Activated naive CD8-positive, alpha-beta T cell treated with anti-CD3 and anti-CD28 coated beads, Interleukin-2, amount 10 ng/mL, durations not matched to agents 7 days and 5 days (primary cell): ENCODE measurements around the gene CKM. TPM values are rescaled to one million over a fixed set of nuclear protein-coding genes. Genes with fewer than 3 reads are reported as not detected.
"Not testable (repeated sequence)": the region's sequence is repeated elsewhere in the genome, so short reads cannot be mapped to it uniquely, and the experiment has no call there.

Experiments
- ATAC-seq: fragments of 150-1000 bp; cut with Tn5 transposase; one replicate; pipeline ENCODE4 v1.10.0; 2021; ENCODE audit warnings: low read depth, moderate library complexity
- POLR2A ChIA-PET: fragments of 350-600 bp; sonication (Branson Sonifier 250); formaldehyde crosslinking; loops from one replicate; lab custom pipeline; 2021; ENCODE audit warnings: antibody characterized with exemption; lab: Charles Lee
- DNase-seq: peaks from one replicate; pipeline ENCODE4 v3.0.0; 2021
- H3K27ac Mint-ChIP-seq: one replicate; pipeline ENCODE4 v1.8.0; 2022; ENCODE audit warnings: mild to moderate bottlenecking, mixed read lengths
- H3K27me3 Mint-ChIP-seq: one replicate; pipeline ENCODE4 v1.8.0; 2022; ENCODE audit warnings: mild to moderate bottlenecking, moderate library complexity, mixed read lengths
- H3K36me3 Mint-ChIP-seq: one replicate; pipeline ENCODE4 v1.8.0; 2021; ENCODE audit warnings: mild to moderate bottlenecking, mixed read lengths
- H3K4me1 Mint-ChIP-seq: one replicate; pipeline ENCODE4 v1.8.0; 2021; ENCODE audit warnings: mixed read lengths
- H3K4me3 Mint-ChIP-seq: one replicate; pipeline ENCODE4 v1.8.0; 2022; ENCODE audit warnings: mild to moderate bottlenecking, moderate library complexity, mixed read lengths
- H3K9me3 Mint-ChIP-seq: one replicate; pipeline ENCODE4 v1.8.0; 2021; ENCODE audit warnings: mixed read lengths
- total RNA-seq, 2 experiments: library from RNA; stranded (reverse); gene quantifications; one replicate each; pipeline ENCODE4 v1.2.3, GENCODE V29; 2021

Gene CKM
- total RNA-seq, 2 experiments from 2014 or later: not detected

DNA sequence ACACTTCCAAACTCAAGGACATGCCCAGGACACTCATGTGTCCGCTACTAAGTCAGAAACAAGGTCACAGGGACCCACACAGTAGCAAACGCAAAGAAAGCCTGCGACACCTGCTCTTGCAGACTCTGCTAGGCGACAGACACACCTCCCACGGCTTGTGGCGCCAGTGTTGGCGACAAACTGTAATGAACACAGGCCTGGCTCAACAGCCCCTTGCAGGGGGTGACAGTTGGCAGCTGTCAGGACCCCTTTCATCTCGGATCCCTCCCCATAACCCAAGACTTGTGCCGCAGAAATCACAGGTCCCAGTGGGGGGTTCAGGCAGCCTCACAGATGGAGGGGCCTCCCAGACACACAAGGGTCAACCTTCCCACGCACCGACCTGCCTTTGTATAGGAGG is 364 bp downstream of the CKM start:
- H3K27ac Mint-ChIP-seq: no peak overlapping the region
- DNase-seq: no peak
- H3K27me3 Mint-ChIP-seq: peaks cover 38% of the 10 kb centered on the region
- no peak for ATAC-seq
- H3K4me3 Mint-ChIP-seq: no peak overlapping the region
- H3K4me1 Mint-ChIP-seq: peaks cover 5% of the 10 kb centered on the region
- no peaks in the 10 kb centered on the region for H3K9me3 Mint-ChIP-seq
- no peaks in the 10 kb centered on the region for H3K36me3 Mint-ChIP-seq
- POLR2A ChIA-PET: no interaction called here

DNA sequence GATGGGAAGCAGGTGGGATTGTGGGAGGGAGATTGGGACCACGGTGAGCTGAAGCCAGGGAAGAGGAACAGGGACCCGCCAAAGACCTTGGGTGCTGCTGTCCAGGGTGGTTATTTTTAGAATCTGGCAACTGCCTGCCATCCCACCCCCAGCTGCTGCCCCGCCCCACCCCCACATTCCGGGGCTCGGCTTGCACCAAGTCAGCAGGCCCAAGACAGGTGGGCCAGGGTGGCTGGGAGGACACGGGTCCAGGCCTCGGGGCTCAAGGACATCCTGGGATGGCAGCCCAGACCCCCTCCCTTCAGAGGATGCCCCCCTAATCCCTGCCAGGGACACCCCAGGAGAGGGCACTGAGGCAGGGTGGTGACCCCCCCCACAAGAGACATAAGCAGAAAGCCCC is 827 bp downstream of the CKM start:
- DNase-seq: no peak
- peaks cover 41% of the 10 kb centered on the region for H3K27me3 Mint-ChIP-seq
- no peak overlapping the region for H3K4me3 Mint-ChIP-seq

DNA sequence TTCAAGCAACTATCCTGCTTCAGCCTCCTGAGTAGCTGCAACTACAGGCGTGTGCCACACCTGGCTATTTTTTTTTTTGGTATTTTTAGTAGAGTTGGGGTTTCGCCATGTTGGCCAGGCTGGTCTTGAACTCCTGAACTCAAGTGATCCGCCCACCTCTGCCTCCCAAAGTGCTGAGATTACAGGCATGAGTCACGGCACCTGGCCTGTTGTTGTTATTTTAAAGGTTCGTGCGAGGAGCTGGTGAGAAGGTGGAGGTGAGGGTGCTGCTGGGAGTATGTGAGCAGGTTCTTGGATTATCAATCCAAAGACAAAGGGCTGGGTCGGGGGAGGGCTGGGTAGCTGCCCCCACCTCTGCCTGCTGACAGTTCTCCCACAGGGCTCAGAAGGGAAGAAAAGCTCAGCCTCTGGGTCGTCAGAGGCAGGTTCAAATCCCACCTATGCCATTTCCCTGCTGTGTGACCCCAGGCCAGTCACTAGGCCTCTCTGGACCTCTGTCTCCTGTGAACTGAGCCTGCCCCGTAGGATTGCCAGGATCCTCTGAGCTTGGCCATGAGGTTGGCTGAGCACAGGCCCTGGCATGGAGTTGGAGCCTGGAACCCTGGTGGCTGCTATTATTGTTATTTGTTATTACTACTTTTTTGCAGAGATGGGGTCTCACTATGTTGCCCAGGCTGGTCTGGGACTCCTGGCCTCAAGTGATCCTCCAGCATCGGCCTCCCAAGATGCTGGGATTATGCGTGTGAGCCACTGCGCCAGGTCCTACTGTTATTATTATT is 1.5 kb downstream of the CKM start:
- Mint-ChIP-seq H3K36me3 (no peaks in the 10 kb centered on the region), H3K4me3 (no peak overlapping the region), H3K9me3 (no peaks in the 10 kb centered on the region), H3K4me1 (peaks cover under 1% of the 10 kb centered on the region), H3K27me3 (peaks cover 44% of the 10 kb centered on the region), H3K27ac (no peak overlapping the region)
- DNase-seq: no peak
- POLR2A ChIA-PET: no interaction called here
- ATAC-seq: no peak

More for the DNA sequence above, 827 bp downstream of the CKM start:
- no peak overlapping the region for H3K27ac Mint-ChIP-seq
- H3K9me3 Mint-ChIP-seq: no peaks in the 10 kb centered on the region
- H3K36me3 Mint-ChIP-seq: no peaks in the 10 kb centered on the region
- ATAC-seq: no peak
- peaks cover 5% of the 10 kb centered on the region for H3K4me1 Mint-ChIP-seq
- POLR2A ChIA-PET: no interaction called here

DNA sequence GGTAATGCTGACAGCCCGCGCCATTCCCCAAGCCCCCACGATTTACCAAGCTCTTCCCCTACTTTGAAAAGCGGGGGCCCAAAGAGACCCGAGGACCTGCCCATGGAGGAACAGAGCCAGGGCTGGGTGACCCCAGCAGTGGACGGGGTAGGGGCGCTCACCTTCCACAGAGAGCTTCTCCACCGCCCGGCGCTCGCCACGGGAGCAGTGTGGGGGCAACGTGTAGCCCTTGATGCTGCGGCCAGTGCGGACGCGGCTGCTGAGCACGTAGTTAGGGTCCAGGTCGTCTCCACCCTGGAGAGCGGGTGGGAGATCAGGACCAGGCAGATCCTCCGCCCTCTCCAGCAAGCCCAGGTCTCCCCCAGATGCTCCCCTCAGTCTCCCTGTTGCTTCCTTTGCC is 7.4 kb downstream of the CKM start:
- POLR2A ChIA-PET: no interaction called here
- Mint-ChIP-seq H3K9me3 (no peaks in the 10 kb centered on the region), H3K4me1 (peaks cover 2% of the 10 kb centered on the region)

DNA sequence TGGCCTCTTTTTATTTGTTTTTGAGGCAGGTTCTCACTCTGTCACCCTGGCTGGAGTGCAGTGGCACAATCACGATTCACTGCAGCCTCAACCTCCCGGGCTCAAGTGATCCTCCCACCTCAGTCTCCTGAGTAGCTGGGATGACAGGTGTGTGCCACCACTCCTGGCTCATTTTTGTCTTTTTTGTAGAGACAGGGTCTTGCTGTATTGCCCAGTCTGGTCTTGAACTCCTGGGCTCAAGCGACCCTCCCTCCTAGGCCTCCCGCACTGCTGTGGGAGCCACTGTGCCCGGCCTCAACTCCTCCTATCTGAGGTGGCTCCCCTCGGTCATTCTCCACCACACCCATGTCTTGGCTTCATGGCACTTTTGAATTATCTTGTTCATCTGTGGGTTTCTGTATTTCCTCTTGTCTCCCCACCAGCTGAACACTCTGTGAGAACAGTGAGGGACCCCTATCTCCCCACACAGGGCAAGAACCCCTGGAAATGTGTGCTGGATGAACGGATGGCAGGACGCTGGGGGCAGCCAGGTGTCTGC is 7.9 kb downstream of the CKM start:
- peaks cover 2% of the 10 kb centered on the region for H3K4me1 Mint-ChIP-seq
- ATAC-seq (no peak), DNase-seq (no peak)
- no peak overlapping the region for H3K4me3 Mint-ChIP-seq
- H3K36me3 Mint-ChIP-seq: no peaks in the 10 kb centered on the region
- no peak overlapping the region for H3K27ac Mint-ChIP-seq
- H3K9me3 Mint-ChIP-seq: no peaks in the 10 kb centered on the region
- POLR2A ChIA-PET: no interaction called here
- H3K27me3 Mint-ChIP-seq: peaks cover 34% of the 10 kb centered on the region

More for the DNA sequence above, 7.4 kb downstream of the CKM start:
- H3K36me3 Mint-ChIP-seq: no peaks in the 10 kb centered on the region
- peaks cover 34% of the 10 kb centered on the region for H3K27me3 Mint-ChIP-seq
- no peak overlapping the region for H3K27ac Mint-ChIP-seq
- no peak overlapping the region for H3K4me3 Mint-ChIP-seq
- ATAC-seq: no peak
- no peak for DNase-seq

DNA sequence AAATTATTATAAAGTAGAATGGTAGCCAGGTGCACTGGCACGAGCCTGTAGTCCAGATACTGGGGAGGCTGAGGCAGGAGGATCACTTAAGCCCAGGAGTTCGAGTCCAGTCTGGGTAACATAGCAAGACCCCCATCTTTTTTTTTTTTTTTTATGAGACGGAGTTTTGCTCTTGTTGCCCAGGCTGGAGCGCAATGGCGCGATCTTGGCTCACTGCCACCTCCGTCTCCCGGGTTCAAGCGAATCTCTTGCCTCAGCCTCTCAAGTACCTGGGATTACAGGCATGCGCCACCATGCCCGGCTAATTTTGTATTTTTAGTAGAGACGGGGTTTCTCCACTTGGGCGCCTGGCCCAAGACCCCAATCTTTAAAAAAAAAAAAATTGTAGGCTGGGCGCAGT is 10.4 kb downstream of the CKM start:
- H3K4me3 Mint-ChIP-seq, H3K4me1 Mint-ChIP-seq, DNase-seq, H3K9me3 Mint-ChIP-seq, POLR2A ChIA-PET, ATAC-seq, H3K27ac Mint-ChIP-seq, H3K36me3 Mint-ChIP-seq: not testable (repeated sequence)
- H3K27me3 Mint-ChIP-seq: peaks cover 27% of the 10 kb centered on the region

DNA sequence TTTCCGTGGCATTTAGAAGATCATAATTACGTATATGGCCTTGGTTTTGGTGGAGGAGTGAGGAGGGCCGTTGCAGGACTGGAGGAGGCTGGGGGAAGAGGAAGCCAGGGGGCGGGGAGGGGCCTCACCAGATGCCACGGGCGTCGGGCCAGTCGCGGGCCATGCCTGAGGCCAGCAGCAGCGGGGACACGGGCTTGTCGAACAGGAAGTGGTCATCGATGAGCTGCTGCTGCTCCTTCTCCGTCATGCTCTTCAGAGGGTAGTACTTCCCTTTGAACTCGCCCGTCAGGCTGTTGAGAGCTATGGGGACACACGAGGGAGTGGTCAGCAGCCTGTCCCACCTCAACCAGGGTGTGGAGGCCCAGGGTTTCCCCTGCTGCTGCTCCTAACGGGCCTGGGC is 11.1 kb downstream of the CKM start:
- H3K4me3 Mint-ChIP-seq: no peak overlapping the region
- H3K36me3 Mint-ChIP-seq: no peaks in the 10 kb centered on the region
- peaks cover 2% of the 10 kb centered on the region for H3K4me1 Mint-ChIP-seq
- no peak for DNase-seq
- ATAC-seq: no peak
- POLR2A ChIA-PET: no interaction called here
- peaks cover 22% of the 10 kb centered on the region for H3K27me3 Mint-ChIP-seq
- H3K27ac Mint-ChIP-seq: no peak overlapping the region
- no peaks in the 10 kb centered on the region for H3K9me3 Mint-ChIP-seq

DNA sequence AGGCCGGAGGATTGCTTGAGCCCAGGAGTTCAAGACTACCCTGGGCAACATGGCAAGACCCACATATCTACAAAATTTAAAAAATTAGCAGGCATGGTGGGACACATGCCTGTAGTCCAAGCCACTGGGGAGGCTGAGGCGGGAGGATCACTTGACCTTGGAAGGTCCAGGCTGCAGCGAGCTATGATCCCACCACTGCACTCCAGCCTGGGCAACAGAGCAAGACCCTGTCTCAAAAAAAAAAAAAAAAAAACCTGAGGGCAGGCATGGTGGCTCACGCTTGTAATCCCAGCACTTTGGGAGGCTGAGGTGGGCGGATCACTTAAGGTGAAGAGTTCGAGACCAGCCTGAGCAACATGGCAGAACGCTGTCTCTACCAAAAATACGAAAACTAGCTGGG is 13.4 kb downstream of the CKM start:
- not testable (repeated sequence) for DNase-seq, ATAC-seq, H3K9me3 Mint-ChIP-seq, H3K36me3 Mint-ChIP-seq, H3K27ac Mint-ChIP-seq, H3K4me3 Mint-ChIP-seq, H3K27me3 Mint-ChIP-seq, H3K4me1 Mint-ChIP-seq
- POLR2A ChIA-PET: interaction anchor here (0.7 kb wide), 1 partner anchor 506 kb away, joined by 4 read pairs; no protein-coding TSS in a partner anchor

DNA sequence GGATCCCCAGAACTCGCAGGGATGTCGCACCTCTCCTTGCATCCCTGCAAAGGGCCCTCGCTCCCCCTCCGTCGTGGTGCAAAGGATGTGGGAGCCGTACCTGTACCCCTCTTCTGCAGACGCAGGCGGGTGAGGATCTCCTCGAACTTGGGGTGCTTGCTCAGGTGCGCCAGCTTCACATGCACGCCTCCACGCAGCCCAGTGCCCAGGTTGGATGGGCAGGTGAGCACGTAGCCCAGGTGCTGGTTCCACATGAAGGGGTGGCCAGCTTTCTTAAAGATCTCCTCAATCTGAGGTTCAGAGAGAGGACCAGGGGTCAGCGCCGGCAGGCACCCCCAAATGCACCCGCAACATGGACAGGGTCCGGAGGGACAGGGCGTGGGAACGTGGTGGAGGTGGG is 15.3 kb downstream of the CKM start:
- Mint-ChIP-seq H3K9me3 (no peaks in the 10 kb centered on the region), H3K36me3 (no peaks in the 10 kb centered on the region), H3K4me1 (peaks cover 2% of the 10 kb centered on the region), H3K27me3 (peaks cover 2% of the 10 kb centered on the region), H3K4me3 (no peak overlapping the region), H3K27ac (no peak overlapping the region)
- no peak for DNase-seq
- POLR2A ChIA-PET: interaction anchor here (0.6 kb wide), 1 partner anchor 40 kb away, joined by 5 read pairs; no protein-coding TSS in a partner anchor
- no peak for ATAC-seq

DNA sequence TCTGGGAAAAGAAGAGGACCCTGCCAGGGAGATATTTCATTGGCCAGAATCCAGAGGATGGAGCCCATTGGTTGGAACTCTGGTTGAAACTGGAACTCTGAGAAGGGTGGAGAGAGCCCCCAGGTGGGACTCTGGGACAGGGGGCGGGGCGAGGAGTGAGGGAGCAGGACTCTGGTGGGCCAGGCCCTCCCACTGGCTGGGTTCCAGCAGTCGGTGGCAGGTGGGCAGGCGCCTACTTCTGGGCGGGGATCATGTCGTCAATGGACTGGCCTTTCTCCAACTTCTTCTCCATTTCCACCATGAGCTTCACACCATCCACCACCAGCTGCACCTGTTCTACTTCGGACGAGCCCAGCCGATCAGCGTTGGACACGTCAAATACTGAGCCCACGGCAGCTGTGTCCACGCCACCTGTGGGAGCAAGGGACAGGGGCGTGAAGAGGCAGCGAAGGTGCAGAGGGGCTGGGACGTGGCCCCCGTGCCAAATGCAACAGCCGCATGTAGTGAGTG is 16.1 kb downstream of the CKM start:
- no peak overlapping the region for H3K27ac Mint-ChIP-seq
- POLR2A ChIA-PET: interaction anchor here (0.6 kb wide), 1 partner anchor 41 kb away, joined by 5 read pairs; no protein-coding TSS in a partner anchor
- peaks cover 2% of the 10 kb centered on the region for H3K4me1 Mint-ChIP-seq
- H3K36me3 Mint-ChIP-seq: no peaks in the 10 kb centered on the region
- H3K27me3 Mint-ChIP-seq: no peaks in the 10 kb centered on the region
- H3K4me3 Mint-ChIP-seq: no peak overlapping the region
- no peaks in the 10 kb centered on the region for H3K9me3 Mint-ChIP-seq
- DNase-seq (no peak), ATAC-seq (no peak)

DNA sequence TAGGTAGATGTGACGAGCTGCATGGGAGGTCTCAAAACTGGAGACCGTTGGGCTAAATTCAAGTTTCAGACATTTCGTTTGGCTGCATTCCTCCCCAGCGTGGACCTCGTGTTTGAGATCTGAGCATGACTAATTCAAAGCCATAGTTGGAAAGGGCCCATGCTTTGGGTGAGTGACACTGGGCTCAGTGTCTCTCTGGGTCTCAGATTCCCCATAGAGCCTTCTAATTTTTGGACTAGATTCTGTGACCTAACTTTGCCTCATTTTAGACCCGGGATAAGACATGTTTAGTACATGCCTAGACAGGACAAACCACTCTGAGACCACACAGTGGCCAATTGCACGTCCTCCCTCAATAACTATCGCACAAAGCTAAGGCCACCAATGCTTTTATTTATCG is 16.6 kb downstream of the CKM start:
- POLR2A ChIA-PET: no interaction called here

DNA sequence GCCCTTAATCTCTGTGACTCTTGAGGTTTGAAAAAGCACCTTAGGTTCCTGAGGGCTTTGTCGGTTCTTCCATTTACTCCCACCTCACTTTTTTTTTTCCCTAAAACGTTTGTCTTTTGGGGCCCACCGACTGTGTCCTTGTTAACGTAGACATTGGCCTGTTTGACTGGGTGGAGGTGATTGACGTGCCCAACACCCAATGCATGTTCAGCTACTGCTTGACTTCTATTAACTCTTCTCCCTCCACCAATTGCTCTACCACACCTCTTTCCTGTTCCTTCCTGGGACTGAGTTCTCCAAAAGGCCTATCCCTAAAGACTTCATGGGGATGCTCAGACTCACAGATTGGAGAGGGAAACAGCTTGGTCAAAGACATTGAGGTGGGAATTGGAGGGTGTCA is 17.3 kb downstream of the CKM start:
- Mint-ChIP-seq H3K36me3 (no peaks in the 10 kb centered on the region), H3K4me1 (no peaks in the 10 kb centered on the region), H3K27me3 (no peaks in the 10 kb centered on the region), H3K27ac (no peak overlapping the region), H3K9me3 (no peaks in the 10 kb centered on the region), H3K4me3 (no peak overlapping the region)
- DNase-seq (no peak), ATAC-seq (no peak)
- POLR2A ChIA-PET: no interaction called here

More for the DNA sequence above, 16.6 kb downstream of the CKM start:
- Mint-ChIP-seq H3K9me3 (no peaks in the 10 kb centered on the region), H3K27ac (no peak overlapping the region), H3K36me3 (no peaks in the 10 kb centered on the region), H3K4me3 (no peak overlapping the region), H3K27me3 (no peaks in the 10 kb centered on the region), H3K4me1 (no peaks in the 10 kb centered on the region)
- ATAC-seq: no peak
- DNase-seq: no peak

DNA sequence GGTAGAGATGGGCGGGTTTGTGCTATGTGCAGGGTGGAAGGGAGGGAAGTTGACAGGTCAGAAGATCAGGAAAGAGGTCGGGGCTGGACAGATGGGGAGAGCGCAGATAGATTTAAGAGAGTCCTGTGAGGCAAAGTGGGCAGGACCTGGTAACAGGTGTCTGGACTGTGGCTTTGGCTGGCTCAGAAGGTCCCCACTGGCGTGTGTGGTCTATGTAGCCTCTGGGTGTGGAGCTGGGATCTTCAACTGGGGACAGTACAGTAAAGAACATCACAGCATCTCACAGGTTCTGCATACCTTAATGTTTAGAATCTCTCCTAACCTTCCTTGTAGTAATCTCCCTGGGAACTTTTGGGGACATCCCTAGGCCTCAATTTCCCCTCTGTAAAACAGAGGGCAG is 17.7 kb downstream of the CKM start:
- no peak for ATAC-seq
- no peaks in the 10 kb centered on the region for H3K27me3 Mint-ChIP-seq
- no peaks in the 10 kb centered on the region for H3K9me3 Mint-ChIP-seq
- no peak overlapping the region for H3K4me3 Mint-ChIP-seq
- no peak for DNase-seq
- no peak overlapping the region for H3K27ac Mint-ChIP-seq
- H3K4me1 Mint-ChIP-seq: no peaks in the 10 kb centered on the region
- POLR2A ChIA-PET: no interaction called here
- no peaks in the 10 kb centered on the region for H3K36me3 Mint-ChIP-seq
